ENCODE results near the gene CILP2.

The CILP2 gene

GRCh38 chr19:19504754-19505668 is 33.1 kb upstream of the CILP2 start:
- DNase-seq: no peak

DNA sequence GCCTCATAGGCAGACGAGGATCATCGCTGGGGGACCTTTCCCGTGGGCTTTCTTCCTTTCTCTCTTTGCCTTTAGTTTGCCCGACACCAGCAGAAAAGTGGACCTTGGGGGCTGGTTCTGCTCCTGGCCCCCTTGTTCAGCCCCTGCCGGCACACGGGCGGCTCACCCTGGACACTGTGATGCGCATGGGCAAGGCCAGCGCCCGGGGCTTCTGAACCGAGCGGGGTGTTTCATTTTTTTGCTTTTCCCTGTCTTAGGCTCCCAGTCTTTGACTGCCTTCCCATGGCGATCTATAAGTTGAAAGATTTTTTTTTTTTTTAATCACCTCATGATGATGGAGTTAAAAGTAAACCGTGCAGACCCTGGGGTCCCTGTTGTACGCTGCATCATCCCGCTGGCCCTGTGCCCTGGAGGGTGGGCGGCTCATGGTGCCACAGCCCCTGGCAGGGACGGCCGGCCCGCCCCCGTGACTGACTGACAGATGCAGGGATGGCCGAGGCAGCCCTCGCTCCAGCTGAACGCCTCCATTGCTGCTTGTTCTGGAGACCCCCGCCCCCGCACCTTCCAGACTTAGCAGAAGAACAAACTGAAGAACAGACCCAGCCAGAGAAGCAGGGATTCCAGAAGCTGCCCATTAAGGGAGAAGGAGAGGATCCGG is 32.3 kb upstream of the CILP2 start:
- DNase-seq: no peak

DNA sequence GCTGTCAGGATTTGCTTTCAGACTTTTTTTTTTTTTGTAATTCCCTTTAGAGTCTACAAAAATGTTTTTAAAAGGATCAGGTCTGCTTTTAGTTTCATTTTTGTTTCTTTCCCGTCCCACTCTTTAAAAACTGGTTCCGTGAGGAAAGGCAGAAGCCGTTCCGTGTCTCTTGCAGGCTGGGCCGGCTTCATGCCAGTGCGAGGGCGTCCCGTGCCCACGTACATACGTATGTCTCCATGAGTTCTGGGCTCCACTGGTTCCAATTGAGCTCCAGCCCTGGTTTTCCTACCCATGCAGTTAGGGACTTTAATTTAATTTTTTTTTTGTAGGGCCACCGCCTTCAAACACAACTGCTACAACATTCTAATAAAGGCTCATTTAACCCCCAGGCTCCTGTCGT is 31.5 kb upstream of the CILP2 start:
- no peak for DNase-seq

- no peak for DNase-seq
These were observed 30.7 kb upstream of the CILP2 start for GRCh38 chr19:19507354-19507753.

- DNase-seq: no peak
These were observed 29.8 kb upstream of the CILP2 start for GRCh38 chr19:19508217-19508616.

DNA sequence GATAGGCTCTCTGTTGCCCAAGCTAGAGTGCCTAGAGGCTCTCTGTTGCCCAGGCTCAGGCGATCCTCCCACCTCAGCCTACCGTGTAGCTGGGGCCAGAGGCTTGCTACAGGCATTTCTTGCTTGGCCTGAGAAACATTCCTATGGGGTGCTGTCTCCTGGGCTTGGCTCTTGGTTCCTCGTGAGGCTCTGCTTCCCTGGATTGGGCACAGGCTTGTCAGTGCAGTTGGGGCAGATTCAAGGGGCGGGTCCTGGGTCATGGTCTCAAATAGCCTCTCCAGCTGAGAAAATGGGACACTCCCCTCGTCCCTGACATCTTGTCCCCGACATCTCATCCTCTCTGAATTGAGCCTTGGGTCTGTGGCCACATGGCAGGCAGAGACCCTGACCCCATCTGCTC is 27.6 kb upstream of the CILP2 start:
- no peak for DNase-seq

DNA sequence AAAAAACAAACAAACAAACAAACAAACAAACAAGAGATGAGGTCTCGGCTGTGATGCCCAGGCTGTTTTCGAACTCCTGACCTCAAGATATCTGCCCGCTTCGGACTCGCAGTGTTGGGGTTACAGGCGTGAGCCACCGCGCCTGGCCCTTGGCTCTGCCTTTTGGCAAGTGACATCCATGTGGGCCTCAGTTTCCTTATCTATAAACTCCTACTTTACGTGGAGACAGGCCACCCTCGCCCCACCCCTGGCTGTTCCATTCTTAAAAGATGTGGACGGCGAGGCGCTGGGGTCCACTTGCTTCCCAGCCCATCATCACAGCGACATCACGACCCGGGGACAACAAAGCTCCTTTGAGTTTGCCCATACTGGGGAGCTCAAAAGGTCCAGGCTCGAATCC is 24.4 kb upstream of the CILP2 start:
- no peak for DNase-seq

GRCh38 chr19:19514215-19514657 is 23.8 kb upstream of the CILP2 start:
- DNase-seq: no peak

DNA sequence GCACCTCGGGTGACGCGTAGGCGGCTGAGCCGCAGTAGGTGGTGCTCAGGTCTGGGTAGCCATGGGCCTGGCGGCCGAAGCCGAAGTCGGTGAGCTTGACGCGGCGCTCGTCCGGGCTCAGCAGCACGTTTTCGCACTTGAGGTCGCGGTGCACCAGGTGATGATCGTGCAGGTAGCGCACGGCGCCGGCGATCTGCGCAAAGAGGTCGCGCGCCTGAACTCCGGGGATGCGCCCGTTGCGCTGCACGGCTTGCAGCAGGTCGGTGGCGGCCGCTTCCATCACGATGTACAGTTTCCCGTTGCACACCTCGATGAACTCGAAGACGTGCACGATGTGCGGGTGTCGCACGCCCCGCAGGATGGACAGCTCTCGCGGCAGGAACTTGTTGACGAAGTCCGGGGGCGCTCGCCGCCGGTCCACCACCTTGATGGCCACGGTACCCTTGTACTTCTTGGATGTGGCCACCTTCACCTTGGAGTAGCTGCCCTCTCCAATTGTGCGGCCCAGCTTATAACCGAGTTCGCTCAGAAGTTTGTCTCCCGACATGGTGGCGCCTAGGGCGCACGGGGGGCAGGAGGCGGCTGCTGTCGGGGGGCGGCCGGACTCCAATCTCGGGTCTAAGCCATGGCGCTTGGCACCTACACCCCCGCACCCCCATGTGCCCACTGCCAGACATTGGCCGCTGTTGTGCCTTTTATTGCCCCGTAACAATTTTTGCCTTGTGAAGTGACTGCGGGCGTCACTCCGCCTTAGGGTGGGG is 23.0 kb upstream of the CILP2 start, which contains the start of gene TSSK6:
Gene TSSK6 (minus strand): TSS at position 668 of the 761 bp plus-strand sequence. CDS start 121 bp downstream, at position 547.
- no peak for DNase-seq

- DNase-seq: peak; percentile 48
These were observed 22.2 kb upstream of the CILP2 start, which contains the start of gene NDUFA13 for GRCh38 chr19:19515642-19516519. TSS of gene NDUFA13 (plus strand) at chr19:19516225. CDS start at chr19:19516239, 14 bp downstream.

DNA sequence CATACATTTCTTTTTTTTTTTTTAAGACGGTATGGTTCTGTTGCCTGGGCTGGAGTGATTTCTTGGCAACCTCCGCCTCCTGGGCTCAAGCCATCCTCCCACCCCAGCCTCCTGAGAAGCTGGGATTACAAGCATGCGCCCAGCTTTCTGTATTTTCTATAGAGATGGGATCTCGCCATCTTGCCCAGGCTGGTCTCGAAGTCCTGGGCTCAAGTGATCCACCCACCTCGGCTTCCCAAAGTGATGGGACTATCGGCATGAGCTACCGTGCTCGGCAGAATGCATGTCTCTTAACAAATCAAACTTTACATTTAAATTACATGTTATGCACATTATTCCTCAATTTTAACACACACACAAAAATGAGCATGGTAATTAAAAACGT is 20.8 kb upstream of the CILP2 start:
- DNase-seq: no peak

GRCh38 chr19:19520989-19521388 is 17.1 kb upstream of the CILP2 start:
- DNase-seq: no peak

GRCh38 chr19:19523177-19523576 is 14.9 kb upstream of the CILP2 start:
- DNase-seq: no peak

- no peak for DNase-seq
These were observed 14.0 kb upstream of the CILP2 start for GRCh38 chr19:19524053-19524452.

DNA sequence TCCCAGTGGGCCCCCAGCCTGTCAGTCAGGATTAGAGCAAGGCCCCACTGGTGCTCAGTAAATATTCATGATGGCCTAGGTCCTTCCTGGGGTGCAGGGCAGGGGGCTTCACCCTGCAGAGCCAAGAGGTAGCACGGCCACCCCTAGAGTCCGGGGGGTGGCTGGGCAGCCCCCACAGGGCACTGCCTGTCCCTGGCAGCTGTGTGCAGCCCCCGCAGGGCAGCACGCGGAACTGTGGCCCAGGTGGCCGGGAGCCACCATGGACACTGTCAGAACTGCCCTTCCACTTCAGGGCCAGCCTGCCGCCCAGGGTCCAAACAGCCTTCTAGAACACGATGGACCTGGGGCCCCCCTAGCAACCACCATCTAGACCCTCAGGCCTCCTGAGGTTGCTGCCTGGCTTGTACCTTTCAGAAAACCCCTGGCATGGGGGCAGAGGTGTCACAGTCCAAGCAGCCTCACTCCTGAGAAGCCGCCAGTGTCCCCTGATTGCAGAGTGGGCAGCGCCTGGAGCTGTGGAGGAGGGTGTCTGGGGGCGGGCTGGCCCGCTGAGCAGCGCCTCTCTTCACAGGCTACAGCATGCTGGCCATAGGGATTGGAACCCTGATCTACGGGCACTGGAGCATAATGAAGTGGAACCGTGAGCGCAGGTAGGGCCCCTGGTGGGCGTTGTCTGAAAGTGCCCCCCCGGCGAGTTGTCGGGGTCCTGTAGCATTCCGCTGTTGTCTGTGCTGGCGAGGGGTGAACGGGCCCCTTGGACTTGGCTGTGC is 12.3 kb upstream of the CILP2 start:
- no peak for DNase-seq

GRCh38 chr19:19526581-19527370 is 11.3 kb upstream of the CILP2 start:
- no peak for DNase-seq

DNA sequence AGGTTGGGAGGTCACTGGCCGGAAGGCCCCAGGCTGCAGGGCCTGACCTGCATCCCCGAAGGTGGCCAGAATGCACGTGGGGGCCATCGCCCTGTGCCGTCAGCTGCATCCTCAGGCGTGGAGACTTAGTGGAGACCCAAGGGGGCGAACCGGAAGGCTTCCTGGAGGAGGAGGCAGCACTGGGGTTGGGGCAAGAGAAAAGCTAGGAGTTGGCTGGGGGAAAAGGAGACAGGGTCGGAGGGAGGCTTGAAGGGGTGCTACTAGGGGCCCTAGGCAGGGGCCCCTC is 10.8 kb upstream of the CILP2 start:
- DNase-seq: no peak

DNA sequence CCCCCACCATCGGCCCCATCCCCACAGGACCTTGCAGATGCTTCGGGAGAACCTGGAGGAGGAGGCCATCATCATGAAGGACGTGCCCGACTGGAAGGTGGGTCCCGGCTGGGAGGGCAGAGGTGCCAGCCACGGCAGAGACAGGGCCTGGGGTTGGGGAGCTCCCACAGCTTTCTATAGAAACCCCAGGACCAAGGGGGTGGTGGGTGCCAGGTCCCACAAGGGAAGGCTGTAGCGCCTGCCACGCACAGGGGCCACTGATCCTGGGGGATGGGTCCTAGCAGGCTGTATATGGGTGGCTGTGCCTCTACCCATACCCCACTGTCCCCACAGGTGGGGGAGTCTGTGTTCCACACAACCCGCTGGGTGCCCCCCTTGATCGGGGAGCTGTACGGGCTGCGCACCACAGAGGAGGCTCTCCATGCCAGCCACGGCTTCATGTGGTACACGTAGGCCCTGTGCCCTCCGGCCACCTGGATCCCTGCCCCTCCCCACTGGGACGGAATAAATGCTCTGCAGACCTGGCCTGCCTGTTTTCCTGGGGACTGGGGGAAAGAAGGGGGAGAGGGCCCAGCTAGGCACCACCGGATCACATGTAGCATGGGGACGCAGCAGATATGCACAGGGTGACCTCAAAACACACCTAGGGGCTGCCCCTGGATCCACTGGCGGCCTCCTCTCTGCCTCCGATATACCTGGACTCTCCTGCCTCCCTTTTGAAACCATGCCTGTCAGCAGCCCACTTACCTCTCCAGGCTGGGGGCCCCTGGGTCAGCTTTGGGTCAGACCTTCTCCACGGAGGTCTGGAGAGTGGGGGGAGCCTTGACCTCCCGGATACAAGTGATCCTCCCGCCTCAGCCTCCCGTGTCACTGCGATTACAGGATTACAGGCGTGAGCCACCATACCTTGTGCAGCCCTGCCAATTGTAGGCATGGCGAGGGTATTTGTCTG is 10.1 kb upstream of the CILP2 start:
- DNase-seq: no peak

GRCh38 chr19:19528721-19529490 is 9.2 kb upstream of the CILP2 start, which contains the start of gene YJEFN3:
TSS of gene YJEFN3 (plus strand) at chr19:19528911. CDS start at chr19:19528933, 22 bp downstream.
- no peak for DNase-seq
